Amniotic epithelial cell (primary cell): ENCODE measurements around the gene NFIL3.
A peak's percentile ranks its signal among the peaks of the same experiment; 100 is the strongest.
"Not testable (repeated sequence)": the region's sequence is repeated elsewhere in the genome, so short reads cannot be mapped to it uniquely, and the experiment has no call there.

Experiments
- DNase-seq: peaks from one replicate; pipeline ENCODE4 v3.0.0-alpha.2; 2010; ENCODE audit warnings: low read depth

The NFIL3 gene

DNA sequence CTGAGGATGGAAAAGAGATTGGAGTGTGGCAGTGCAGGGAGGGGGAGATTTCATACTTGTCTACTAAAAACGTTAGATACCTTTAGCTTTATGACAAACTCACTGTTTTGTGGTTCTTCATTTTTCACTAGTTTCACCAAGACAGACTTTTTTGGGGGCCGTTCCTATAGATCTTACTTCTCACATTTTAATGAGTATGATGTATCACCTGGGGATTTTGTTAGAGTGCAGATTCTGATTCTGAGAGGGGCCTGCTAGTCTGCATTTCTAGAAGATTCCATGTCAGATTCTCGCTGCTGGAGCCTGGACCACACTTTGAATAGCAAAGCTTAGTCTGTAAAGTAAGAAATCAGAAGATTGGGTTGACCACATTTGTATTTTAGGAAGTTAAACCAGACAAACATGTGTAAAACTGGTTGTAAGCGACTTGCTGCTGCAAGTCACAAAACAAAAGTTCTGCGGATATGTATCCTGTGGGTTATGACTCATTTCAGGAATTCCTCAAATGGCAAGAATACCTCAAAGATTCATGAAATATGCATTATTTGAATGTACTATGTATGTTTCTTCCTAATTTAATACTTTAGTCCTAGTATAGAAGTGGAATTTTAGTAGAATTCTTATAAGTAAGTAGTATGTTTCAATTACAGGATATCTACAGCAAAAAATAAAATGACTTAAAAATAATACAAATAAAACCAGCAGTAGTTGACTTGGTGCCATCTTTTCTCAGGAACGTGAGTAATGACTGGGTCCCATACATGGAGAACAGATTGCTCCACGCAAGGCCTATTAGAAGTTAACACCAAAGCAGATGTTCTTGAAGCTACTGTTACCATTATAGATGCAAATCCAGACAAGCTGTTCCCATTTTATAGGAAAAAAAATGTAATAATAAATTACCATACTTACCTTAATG, 27.8 kb downstream of the NFIL3 start:
- peak; percentile 88 for DNase-seq

DNA sequence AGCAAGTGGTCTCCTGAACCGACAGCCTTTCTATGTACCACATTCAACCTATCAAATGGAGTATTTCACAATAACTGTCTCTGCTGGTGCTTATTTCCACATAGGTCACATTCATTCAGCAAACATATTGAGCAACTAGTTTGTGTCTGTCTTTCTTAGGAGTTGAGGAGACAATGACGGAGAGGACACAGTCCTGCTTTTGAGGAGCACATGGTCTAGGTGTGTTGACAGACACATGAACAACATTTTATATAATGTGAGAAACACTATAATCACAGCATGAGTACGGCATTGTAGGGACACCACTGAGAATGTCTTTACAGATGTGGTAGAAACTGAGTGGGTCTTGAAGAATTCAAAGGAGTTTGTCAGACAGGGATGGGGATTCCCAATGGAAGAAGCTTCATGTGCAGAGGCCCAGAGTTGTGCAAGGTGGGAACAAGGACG, 28.5 kb downstream of the NFIL3 start:
- peak; percentile 93 for DNase-seq

DNA sequence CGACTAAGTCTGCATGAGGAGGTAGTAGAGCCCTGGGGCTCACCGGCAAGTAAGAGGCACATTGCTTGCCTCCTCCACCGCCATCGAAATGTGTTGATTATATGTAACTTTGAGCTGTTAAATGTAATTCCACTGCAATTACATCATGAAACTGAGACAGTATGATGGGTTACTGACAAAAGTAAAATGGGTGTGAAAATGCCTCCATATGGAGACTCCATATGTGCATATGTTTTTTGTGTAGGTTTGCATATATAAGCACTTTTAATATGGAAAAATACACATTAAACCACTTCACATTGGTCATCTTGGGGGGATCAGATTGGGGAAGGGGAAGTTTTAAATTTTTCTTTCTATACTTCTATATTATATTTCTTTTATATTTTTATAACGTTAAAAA, 29.8 kb downstream of the NFIL3 start:
- no peak for DNase-seq

DNA sequence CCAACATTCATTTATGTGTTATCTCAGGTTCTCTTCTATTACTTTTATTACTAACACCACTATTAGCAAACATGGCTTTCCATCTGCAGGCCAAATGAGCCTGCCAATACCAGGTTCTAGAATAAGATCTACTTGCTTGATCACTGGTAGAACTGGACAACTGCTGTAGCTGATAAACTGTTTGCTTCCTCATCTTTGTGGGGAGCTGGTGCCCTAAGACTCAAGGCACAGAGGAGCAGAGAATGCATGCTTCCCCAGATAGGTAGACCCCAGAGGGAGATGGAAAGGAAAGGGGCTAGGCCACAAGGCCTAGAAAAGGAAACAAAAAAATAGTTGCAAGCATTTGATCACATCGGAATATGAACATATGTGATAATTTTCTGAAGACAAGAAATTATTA, 31.2 kb downstream of the NFIL3 start:
- DNase-seq = no peak

DNA sequence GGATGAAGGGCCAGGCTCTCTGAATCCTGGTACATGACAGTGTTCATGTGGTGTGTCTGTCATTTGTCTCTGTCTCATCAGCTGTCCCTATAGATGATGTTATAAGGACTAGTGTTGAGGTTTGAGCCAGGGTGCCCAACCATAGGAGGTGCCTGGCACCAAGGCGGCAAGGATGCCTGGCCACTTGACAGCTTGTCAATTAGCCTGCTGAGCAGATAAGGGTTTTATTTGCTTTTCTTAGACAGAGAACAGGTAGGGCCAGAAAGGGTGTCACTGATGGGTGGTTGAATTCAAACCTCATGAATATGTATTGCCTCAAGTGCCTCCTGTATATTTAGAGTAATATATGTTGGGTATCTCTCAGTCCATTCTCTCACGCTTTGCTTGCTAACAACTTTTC, 31.8 kb downstream of the NFIL3 start:
- no peak for DNase-seq

DNA sequence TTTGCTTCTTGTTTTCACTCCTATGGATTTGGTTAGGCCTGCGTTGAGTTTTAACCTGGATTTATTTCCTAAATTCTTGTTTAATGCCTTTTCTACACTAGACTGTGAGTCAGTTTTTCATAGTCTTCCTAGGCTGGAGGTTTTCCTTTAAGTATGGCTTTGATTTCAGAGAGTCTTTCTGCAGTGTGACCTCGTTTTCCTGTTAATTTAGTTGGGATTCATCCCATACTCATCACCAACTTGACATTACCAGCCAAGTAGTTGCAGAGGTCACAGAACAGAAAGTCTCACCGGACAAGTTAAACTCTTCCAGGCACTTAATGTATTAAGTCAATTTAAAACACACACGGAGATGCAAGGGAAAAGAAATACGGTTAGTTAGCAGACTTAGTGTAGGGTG, 32.2 kb downstream of the NFIL3 start:
- DNase-seq = no peak

DNA sequence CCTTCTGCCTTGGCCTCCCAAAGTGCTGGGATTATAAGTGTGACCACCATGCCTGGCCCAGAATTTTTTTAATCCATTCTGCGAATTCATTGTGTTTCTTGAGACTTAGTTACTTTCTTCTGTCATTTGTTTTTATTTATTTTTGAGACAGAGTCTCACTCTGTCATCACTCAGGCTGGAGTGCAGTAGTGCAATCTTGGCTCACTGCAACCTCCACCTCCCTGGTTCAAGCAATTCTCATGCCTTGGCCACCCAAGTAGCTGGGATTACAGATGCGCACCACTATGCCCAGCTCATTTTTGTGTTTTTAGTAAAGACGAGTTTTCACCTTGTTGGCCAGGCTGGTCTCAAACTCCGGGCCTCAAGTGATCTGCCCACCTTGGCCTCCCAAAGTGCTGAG, 33.9 kb downstream of the NFIL3 start:
- DNase-seq = not testable (repeated sequence)

DNA sequence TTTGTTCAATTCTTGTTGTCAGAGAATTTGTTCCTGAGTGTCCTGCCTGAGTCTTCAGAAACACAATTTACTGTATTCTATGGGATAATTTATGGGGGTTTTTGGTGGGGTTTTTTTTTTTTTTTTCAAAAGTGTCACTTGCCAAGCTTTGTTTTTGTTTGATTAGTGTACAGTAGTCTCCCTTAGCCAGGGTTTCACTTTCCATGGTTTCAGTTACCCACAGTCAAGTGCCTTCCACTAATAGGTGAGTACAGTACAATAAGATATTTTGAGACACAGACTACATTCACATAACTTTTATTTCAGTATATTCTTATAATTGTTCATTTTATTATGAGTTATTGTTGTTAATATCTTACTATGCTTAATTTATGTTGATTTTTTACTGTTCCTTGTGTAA, 36.9 kb downstream of the NFIL3 start:
- DNase-seq = no peak

DNA sequence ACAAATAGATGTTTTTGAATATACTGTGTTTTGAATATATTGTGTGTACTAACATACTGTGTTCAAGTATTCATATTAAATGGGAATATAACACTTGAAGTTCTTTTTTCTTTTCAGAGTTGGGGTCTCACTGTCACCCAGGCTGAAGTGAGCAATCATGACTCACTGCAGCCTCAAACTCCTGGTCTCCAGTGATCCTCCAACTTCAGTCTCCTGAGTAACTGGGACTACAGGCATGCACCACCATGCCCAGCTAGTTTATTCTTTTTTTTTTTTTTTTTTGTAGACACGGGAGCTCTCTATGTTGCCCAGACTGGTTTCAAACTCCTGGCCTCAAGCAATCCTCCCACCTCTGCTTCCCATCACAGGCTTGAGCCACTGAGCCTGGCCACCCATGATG, 38.7 kb downstream of the NFIL3 start:
- no peak for DNase-seq

DNA sequence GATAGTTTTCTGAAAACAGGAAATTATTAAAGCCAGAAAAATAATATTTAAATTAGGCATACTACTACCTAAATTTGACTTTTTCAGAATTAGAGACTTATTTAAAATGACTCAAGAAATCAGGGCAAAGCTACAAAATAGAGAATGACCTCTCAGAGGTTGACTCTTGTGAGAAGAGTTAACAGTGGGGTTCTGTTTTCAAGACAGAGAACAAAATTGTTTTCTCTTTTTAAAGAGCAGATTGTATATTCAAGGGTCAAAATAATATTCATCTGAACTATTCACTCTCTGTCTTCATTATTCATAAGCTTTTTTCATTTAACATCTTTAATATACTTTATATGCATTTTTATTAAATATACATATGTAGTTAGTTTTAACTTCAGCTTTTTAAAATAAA, 40.1 kb downstream of the NFIL3 start:
- DNase-seq = no peak

DNA sequence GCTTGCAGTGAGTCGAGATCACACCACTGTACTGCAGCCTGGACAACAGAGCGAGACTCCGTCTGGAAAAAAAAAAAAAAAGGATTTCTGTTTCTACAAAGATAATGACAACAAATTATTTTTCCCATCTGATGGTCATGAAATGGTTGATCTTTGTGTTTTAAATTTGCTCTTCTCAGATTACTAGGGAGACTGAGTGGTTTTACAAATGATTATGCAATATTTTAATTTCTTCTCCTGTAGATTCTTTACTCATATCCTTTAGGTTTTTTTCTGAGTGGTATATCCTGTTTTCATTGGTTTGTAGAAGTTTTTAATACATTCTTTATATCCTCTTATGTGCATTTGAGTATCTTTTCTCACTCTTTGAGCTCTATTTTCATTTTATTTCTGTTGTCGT, 41.3 kb downstream of the NFIL3 start:
- DNase-seq = no peak

DNA sequence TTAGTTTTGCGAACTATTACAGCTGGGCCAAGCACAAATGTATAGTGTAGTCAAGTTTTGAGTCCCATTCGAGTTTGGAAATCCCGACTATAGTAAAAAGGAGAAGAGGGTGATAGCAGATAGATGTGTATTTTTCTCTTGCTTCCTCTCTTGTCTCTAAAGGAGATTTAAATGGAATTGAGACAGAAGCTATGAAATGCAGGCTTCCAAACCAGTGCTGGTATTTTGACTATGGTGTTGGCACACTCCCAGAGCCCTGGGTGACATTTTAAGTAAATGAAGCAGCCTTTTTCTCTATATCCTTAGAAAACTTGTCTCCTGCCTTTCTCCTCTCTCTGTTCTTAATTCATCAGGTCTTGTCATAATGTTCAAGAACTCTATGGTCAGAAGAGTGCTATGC, 44.2 kb downstream of the NFIL3 start:
- peak; percentile 19 for DNase-seq

DNA sequence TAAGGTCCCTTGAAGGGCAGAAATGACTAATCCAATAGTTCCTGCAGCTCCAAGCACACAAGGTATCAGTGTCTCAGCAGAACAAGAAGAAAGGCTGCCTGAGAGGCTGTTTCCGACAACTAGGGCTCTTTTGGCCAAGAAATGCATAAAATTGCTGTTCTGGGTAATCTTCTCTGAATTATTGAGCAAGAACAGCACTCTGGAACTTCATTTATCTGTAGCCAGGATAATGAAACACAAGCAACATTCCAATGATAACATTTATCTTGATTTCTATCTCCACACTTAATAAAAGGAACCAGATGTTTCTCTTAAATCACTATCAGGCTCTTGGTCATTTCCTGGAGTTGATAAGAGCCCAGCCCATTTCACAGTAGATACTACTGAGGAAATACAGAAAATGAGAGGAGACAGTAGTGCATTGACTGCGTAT, 44.9 kb downstream of the NFIL3 start:
- DNase-seq = peak; percentile 96

DNA sequence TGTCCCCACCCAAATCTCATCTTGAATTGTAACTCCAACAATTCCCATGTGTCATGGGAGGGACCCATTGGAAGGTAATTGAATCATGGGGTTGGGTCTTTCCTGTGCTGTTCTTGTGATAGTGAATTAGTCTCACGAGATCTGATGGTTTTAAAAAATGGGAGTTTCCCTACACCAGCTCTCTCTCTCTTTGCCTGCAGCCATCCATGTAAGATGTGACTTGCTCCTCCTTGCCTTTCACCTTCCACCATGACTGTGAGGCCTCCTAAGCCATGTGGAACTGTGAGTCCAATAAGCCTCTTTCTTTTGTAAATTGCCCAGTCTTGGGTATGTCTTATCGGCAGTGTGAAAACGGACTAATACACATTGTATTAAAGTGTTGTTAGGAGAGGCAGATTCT, 45.6 kb downstream of the NFIL3 start:
- DNase-seq = peak; percentile 11

DNA sequence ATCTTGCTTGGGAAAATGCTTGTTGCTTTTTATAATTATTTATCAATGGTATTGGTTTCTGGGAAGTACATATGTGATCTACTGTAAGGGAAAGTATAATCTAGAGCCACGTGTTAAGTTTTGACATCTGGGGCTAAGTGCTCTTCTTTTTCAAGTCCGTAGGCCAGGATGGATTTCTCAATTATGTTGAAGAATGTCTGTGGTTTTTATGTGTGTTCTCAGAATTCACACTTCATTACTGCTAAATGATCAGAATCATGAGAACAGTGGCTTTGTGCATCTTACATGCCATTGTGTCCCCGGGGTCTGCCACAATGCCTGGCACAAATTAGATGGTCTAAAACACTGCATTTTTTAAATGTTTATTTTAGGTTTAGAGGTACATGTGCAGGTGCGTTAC, 47.4 kb downstream of the NFIL3 start:
- peak; percentile 54 for DNase-seq

DNA sequence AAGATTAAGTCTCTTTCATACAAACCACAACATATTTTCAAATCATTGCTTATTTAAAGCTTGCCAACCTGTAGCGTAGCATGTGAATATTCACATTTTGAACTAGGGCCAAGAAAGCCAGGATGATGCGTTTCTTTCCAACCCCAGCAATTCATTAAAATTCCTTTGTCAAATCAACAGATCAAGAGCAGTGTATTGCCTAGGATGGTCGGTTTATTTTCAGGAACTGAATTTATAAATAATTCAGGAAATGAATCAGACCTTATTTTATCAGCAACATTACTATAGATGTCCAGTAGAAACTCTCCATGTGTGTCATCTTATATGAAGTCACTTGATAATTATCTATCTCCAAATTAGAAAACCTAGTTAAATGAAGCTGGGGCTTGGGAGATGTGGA, 48.7 kb downstream of the NFIL3 start:
- peak; percentile 80 for DNase-seq

DNA sequence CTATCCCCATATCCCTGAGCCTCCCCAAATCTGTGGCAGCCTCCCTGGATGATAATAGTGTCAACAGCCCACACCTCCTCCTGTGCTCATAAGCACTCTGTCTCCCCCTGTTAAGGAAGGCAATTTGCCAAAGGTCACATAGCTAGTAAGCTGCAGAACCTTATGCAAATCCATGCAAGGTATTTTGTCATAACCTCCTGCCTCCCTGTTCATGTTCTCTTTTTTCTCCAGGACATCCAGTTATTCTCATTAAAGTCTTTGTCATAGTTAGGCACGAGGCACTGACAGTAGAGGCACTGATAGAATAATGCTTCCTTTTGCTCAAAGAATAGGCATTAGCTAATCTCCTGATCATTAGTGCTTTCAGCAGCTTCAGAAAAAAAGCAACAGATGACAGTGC, 51.7 kb downstream of the NFIL3 start:
- DNase-seq = no peak

DNA sequence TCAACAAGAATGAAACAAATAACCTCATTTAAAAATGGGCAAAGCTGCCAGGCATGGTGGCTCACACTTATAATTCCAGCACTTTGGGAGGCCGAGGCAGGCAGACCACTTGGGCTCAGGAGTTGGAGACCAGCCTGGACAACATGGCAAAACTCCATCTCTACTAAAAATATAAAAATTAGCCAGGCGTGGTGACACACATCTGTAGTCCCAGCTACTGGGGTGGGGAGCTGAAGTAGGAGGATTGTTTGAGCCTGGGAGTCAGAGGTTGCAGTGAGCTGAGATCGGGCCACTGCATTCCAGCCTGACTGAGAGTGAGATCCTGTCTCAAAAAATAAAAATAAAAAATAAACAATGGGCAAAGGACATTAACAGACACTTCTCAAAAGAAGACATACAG, 53.6 kb downstream of the NFIL3 start:
- DNase-seq = not testable (repeated sequence)

DNA sequence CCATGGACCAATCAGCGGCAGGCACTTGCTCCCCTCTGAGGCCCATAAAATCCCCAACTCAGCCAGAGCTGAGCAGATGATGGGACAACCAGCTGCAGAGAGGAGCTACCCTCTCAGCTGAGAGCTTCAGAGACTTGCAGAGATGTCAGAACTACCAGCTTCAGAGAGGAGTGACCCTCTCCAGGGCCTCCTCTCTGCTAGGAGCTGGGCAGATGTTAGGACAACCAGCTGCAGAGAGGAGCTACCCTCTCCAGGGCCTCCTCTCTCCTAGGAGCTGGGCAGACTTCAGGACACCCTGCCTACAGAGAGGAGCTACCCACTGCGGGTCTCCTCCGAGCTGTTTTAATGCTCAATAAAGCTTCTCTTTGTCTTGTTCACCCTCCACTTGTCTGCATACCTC, 58.9 kb downstream of the NFIL3 start:
- DNase-seq = no peak

DNA sequence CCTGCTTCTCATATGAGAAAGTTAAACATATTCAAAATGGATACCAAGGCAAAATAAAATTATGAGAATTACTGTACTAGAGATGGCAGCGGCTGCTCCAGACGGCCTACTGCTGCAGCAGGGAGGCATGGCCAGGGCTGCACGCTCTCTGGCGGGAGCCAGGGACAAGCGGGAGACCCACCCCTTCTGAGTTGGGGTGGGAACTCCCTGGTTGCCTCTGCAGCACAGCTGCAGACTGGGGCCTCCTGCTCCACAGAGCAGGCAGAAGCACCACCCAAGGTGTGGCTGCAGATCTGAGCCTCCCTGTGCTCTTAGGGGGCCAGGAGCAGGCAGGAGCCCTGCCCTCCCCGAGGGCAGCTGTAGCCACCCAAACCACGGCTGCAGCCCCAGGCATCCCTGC, 59.6 kb downstream of the NFIL3 start:
- DNase-seq = no peak

DNA sequence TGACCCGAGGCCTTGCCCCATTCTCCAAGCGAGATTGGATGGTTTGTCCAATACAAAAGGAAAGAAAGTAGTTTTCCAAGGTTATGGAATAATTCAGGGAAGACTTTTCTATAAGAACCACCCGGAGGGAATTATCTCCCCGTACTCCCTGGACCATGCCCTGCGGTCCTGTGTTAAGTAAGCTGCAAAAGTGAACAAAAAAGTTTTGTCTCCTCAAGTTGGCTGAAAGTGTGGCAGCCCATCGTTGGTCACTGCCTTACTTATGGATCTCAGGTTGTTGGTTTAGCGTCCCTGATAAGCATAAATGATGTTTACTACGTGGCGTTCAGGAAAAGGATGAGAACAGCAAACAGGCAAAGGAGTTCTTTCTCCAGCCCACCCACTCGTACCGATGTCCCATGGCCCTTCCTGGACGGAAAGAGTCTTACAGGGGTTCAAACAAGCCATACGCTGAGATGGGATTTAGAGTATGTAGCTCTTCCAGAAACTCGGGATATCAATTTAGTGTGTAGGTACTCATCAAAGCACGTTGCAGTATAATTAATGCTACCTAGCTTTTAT, 61.5 kb downstream of the NFIL3 start:
- DNase-seq = no peak

DNA sequence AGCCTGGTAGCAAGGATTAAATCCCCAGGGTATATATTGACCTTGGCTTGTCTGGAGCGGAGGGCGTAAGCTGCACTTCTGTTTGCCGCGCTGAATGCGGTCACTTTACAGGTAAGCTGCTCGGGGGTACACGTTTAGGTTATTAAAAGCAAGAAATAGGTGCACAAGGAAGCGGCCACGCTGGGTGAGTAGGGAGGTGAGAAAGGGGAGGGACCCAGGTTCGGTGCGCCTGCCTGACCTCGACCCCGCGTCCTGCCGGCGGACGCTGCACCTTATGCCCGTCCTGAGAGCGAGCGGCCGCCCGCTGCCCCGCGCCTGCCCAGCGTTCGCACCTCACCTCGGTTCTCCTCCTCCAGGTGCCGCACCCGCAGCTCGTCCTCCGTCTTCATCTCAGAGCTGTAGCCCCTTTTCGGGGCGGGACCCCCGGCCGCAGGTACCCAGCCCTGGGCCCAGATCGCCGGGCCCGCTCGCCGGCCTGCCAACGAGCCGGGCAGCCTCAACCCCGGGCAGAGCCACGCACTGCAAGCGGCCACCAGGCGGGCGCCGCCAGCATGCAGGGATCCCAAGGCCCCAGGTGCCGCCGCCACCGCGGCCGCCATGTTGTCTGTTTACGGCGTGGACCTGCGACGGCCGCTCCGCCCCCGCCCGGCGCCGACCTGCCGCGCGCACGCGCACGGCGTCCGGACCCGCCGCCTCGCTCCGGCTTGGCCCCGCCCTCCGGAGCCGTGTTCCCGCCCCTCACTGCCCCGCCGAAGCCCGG, 62.2 kb downstream of the NFIL3 start, which contains the start of gene AUH:
Gene AUH (minus strand): TSS at position 628 of the 760 bp plus-strand sequence. CDS start 29 bp downstream, at position 599.
- peak; percentile 52 for DNase-seq
